Sigmoid colon (tissue), 4 donors: Measurements from ENCODE around the gene DYSF.

Experiments used
- EP300 ChIP-seq, 4 donors: sonication (generic); formaldehyde crosslinking; IDR thresholded peaks; one replicate each; pipeline ENCODE4 v1.6.1; 2017; ENCODE audit warnings: antibody characterized with exemption in 4 of 4
- POLR2A ChIP-seq, 2 donors: fragments of 450-650 bp; IDR thresholded peaks; one replicate each; pipeline ENCODE4 v1.6.1; 2016; ENCODE audit warnings: antibody characterized with exemption in 2 of 2, mild to moderate bottlenecking in 2 of 2, moderate library complexity in 2 of 2
- POLR2AphosphoS5 ChIP-seq, 4 donors: sonication (generic); formaldehyde crosslinking; IDR thresholded peaks; one replicate each; pipeline ENCODE4 v1.6.1; 2017; ENCODE audit warnings: antibody characterized with exemption in 4 of 4
- TF ChIP-seq, protein P1 (sequence below), 4 experiments: fragments of 450-650 bp in 3 of 4; fragments of 200-600 bp in 1 of 4; IDR thresholded peaks; one replicate each; pipeline ENCODE4 v1.5.1; 2016 to 2019; ENCODE audit warnings: antibody characterized with exemption in 4 of 4, mild to moderate bottlenecking in 3 of 4, moderate library complexity in 2 of 4

DNA sequence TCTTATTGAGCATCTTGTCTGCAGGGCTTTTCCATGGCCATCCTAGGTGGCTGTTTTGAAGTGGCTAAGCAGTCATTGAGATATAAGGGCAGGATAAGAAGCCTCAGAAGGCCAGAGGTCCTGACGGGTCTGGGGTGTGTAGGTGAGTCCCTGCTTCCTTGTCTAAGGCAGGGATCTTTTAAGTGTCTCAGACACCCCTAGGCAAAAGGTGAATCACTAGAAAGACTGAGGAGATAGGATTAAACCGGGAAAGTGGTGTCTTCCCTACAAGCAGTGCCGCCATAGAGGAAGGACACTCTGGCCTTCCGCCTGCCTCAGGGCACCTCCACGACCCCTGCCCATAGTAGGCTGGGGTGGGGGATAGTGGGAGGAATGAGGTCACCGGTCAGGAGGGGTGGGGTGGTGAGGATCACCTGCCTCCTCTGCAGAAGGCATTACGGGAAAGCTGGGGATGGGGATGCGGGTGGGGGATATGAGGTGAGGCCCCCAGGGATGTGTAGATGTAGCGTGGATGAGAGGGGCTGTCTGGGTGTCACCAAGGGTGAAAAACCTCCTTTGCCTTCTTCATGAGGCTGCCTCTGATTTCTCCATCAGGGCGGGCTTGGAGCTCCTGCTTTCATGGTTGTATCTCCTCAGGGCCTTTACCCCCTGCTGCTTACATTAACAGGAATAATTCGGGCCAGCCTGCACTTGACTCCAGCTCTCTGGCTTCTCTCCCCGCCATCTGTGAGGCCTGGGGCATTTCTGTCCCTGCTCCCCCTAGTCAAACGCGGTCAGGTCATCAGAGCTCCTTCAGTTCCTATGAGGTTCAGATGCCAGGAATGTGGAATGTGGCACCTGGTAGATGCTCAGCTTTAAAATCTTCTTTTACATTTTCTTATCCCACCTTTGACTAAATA lies 244.0 kb downstream of the DYSF start:
- no peak for TF ChIP-seq POLR2A (IDR thresholded peaks at IDR 0.05)
- TF ChIP-seq, protein P1, sequence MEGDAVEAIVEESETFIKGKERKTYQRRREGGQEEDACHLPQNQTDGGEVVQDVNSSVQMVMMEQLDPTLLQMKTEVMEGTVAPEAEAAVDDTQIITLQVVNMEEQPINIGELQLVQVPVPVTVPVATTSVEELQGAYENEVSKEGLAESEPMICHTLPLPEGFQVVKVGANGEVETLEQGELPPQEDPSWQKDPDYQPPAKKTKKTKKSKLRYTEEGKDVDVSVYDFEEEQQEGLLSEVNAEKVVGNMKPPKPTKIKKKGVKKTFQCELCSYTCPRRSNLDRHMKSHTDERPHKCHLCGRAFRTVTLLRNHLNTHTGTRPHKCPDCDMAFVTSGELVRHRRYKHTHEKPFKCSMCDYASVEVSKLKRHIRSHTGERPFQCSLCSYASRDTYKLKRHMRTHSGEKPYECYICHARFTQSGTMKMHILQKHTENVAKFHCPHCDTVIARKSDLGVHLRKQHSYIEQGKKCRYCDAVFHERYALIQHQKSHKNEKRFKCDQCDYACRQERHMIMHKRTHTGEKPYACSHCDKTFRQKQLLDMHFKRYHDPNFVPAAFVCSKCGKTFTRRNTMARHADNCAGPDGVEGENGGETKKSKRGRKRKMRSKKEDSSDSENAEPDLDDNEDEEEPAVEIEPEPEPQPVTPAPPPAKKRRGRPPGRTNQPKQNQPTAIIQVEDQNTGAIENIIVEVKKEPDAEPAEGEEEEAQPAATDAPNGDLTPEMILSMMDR (IDR thresholded peaks at IDR 0.05) = no peak
- no peak for TF ChIP-seq POLR2AphosphoS5 (IDR thresholded peaks at IDR 0.05)
- TF ChIP-seq EP300 (IDR thresholded peaks at IDR 0.05) = no peak
